GM06990 (cell line): ENCODE results near the gene KRT38.

Experiments
- DNase-seq: peaks from one replicate; pipeline ENCODE4 v3.0.0-alpha.2; 2011; ENCODE audit not compliant: insufficient read length; ENCODE audit errors: extremely low read depth
- H3K27me3 ChIP-seq: replicated peaks from 2 replicates; pipeline ENCODE4 v1.6.0; 2011; ENCODE audit warnings: low read length; ENCODE audit not compliant: control insufficient read depth, insufficient read depth
- H3K36me3 ChIP-seq: 2 replicates; pipeline ENCODE4 v1.5.1; 2011; ENCODE audit warnings: low read length; ENCODE audit not compliant: control insufficient read depth, insufficient read depth
- H3K4me3 ChIP-seq: replicated peaks from 2 replicates; pipeline ENCODE4 v1.5.1; 2011; ENCODE audit warnings: low read depth, mild to moderate bottlenecking, control low read depth, low read length
- CTCF ChIP-seq: IDR thresholded peaks from 2 replicates; pipeline ENCODE4 v1.5.1; 2011; ENCODE audit warnings: low read length, control low read depth, mild to moderate bottlenecking, inconsistent platforms; ENCODE audit not compliant: insufficient read depth, poor library complexity, severe bottlenecking

KRT38 gene

GRCh38 chr17:41440531-41441033 lies at the start of gene KRT38:
KRT38 (minus strand) TSS chr17:41440983; CDS start chr17:41440921, 62 bp downstream.
- H3K36me3 ChIP-seq = no peaks in the 10 kb centered on the region
- H3K27me3 ChIP-seq = peaks cover 2% of the 10 kb centered on the region
- H3K4me3 ChIP-seq = no peak within 1 kb of the TSS
- no peak for TF ChIP-seq CTCF
- no peak for DNase-seq

- DNase-seq = no peak
- Histone ChIP-seq H3K4me3 (no peak within 1 kb of the TSS), H3K27me3 (no peaks in the 10 kb centered on the region; the same call in 1 of the 2 replicates), H3K36me3 (no peaks in the 10 kb centered on the region)
- TF ChIP-seq CTCF = no peak
Observed at GRCh38 chr17:41489531-41489930, 48.7 kb upstream of the KRT38 start, which contains the start of gene KRT36. KRT36 (minus strand) TSS chr17:41489910; CDS start chr17:41489864, 46 bp downstream.

- Histone ChIP-seq H3K4me3 (no peak overlapping the region), H3K36me3 (no peaks in the 10 kb centered on the region), H3K27me3 (no peaks in the 10 kb centered on the region; the same call in 1 of the 2 replicates)
- DNase-seq = peak; percentile 18
- TF ChIP-seq CTCF = peak; percentile 72
Observed at GRCh38 chr17:41486809-41487530, 46.2 kb upstream of the KRT38 start.

- H3K36me3 ChIP-seq = no peaks in the 10 kb centered on the region
- TF ChIP-seq CTCF = no peak
- H3K4me3 ChIP-seq = no peak overlapping the region
- DNase-seq = no peak
- no peaks in the 10 kb centered on the region; the same call in 1 of the 2 replicates for H3K27me3 ChIP-seq
Observed at GRCh38 chr17:41486316-41486715, 45.5 kb upstream of the KRT38 start.

GRCh38 chr17:41484920-41485904 lies 44.4 kb upstream of the KRT38 start:
- no peaks in the 10 kb centered on the region; the same call in 1 of the 2 replicates for H3K27me3 ChIP-seq
- no peak for DNase-seq
- TF ChIP-seq CTCF = no peak
- no peaks in the 10 kb centered on the region for H3K36me3 ChIP-seq
- H3K4me3 ChIP-seq = no peak overlapping the region
